Measurements from ENCODE around the gene LBX2.

LBX2 gene

GRCh38 chr2:74501335-74502071 lies 2.1 kb upstream of the LBX2 start:
- ChIA-PET POLR2A (ENCODE audit: low non-redundant PET) (no interaction called here), CTCF (interaction anchor here (0.6 to 1.8 kb wide), 2 partner anchors 19 to 43 kb away, joined by 3 to 9 read pairs; partner anchors contain the start of genes CCDC142 and TTC31)
- no peak overlapping the region for H3K27ac ChIP-seq
- DNase-seq (ENCODE audit: low spot score): no peak
- no peak for TF ChIP-seq CTCF (conservative IDR thresholded peaks at IDR 0.05; ENCODE audit: low read depth)

GRCh38 chr2:74500578-74500946 lies 1.2 kb upstream of the LBX2 start:
- POLR2A ChIA-PET (ENCODE audit: low non-redundant PET): interaction anchor here (1.3 kb wide), 1 partner anchor 18 kb away, joined by 5 read pairs; the partner anchor contains the start of genes CCDC142 and TTC31
- no peak for TF ChIP-seq CTCF (conservative IDR thresholded peaks at IDR 0.05; ENCODE audit: low read depth)
- no peak for DNase-seq (ENCODE audit: low spot score)
- H3K27ac ChIP-seq: no peak overlapping the region
- CTCF ChIA-PET: interaction anchor here (1.1 to 1.8 kb wide), 2 partner anchors 18 to 31 kb away, joined by 4 to 9 read pairs; partner anchors contain the start of genes CCDC142 and TTC31

- H3K27ac ChIP-seq: no peak overlapping the region
Observed at GRCh38 chr2:74499940-74500577, 656 bp upstream of the LBX2 start.

GRCh38 chr2:74498500-74499266 lies 720 bp downstream of the LBX2 start:
- CTCF ChIA-PET: interaction anchor here (0.6 to 1.0 kb wide), 2 partner anchors 15 to 61 kb away, joined by 3 read pairs; partner anchors contain the start of genes CCDC142 and TTC31
- TF ChIP-seq CTCF (conservative IDR thresholded peaks at IDR 0.05; ENCODE audit: low read depth): no peak
- POLR2A ChIA-PET (ENCODE audit: low non-redundant PET): interaction anchor here (1.1 kb wide), 1 partner anchor 8 kb away, joined by 3 read pairs; no protein-coding TSS in a partner anchor
- H3K27ac ChIP-seq: no peak overlapping the region
- DNase-seq (ENCODE audit: low spot score): peak; percentile 54

More at GRCh38 chr2:74499940-74500577, 656 bp upstream of the LBX2 start:
- DNase-seq (ENCODE audit: low spot score): no peak
- TF ChIP-seq CTCF (conservative IDR thresholded peaks at IDR 0.05; ENCODE audit: low read depth): no peak
- ChIA-PET CTCF (interaction anchor here (0.7 to 1.8 kb wide), 3 partner anchors 17 to 317 kb away, joined by 3 to 9 read pairs (median 4); partner anchors contain the start of genes CCDC142 and TTC31), POLR2A (ENCODE audit: low non-redundant PET) (interaction anchor here (1.3 kb wide), 1 partner anchor 17 kb away, joined by 5 read pairs; the partner anchor contains the start of genes CCDC142 and TTC31)

- no peak for DNase-seq (ENCODE audit: low spot score)
- TF ChIP-seq CTCF (conservative IDR thresholded peaks at IDR 0.05; ENCODE audit: low read depth): no peak
- no peak overlapping the region for H3K27ac ChIP-seq
- POLR2A ChIA-PET (ENCODE audit: low non-redundant PET): interaction anchor here (1.1 kb wide), 1 partner anchor 9 kb away, joined by 3 read pairs; no protein-coding TSS in a partner anchor
- CTCF ChIA-PET: interaction anchor here (1.0 kb wide), 1 partner anchor 15 kb away, joined by 3 read pairs; the partner anchor contains the start of genes CCDC142 and TTC31
Observed at GRCh38 chr2:74497777-74498499, 1.5 kb downstream of the LBX2 start.

Measured in RWPE1 (cell line).